Activated T-helper 17 cell treated with anti-CD3 and anti-CD28 coated beads, Interleukin-2, amount 50 U/mL, for 72 hours (primary cell): ENCODE data around the gene LY6G6F. TPM values are rescaled to one million over a fixed set of nuclear protein-coding genes. Genes with fewer than 3 reads are reported as not detected.
A peak's percentile ranks its signal among the peaks of the same experiment; 100 is the strongest.

Experiments used
- ATAC-seq: fragments of 150-1000 bp; cut with Tn5 transposase; replicated peaks from 2 replicates; pipeline ENCODE4 v1.10.0; 2021; ENCODE audit warnings: mild to moderate bottlenecking, moderate library complexity
- H3K27ac Mint-ChIP-seq: one replicate; pipeline ENCODE4 v1.8.0; 2022; ENCODE audit warnings: mixed read lengths
- H3K27me3 Mint-ChIP-seq: one replicate; pipeline ENCODE4 v1.8.0; 2022; ENCODE audit warnings: mixed read lengths
- H3K36me3 Mint-ChIP-seq: one replicate; pipeline ENCODE4 v1.8.0; 2022; ENCODE audit warnings: low read depth, mild to moderate bottlenecking, mixed read lengths
- H3K4me1 Mint-ChIP-seq: one replicate; pipeline ENCODE4 v1.8.0; 2022; ENCODE audit warnings: mixed read lengths
- H3K4me3 Mint-ChIP-seq: one replicate; pipeline ENCODE4 v1.8.0; 2022; ENCODE audit warnings: mild to moderate bottlenecking, mixed read lengths
- H3K9me3 Mint-ChIP-seq: one replicate; pipeline ENCODE4 v1.8.0; 2022; ENCODE audit warnings: mixed read lengths
- total RNA-seq, 2 donors: library from RNA; stranded (reverse); gene quantifications; one replicate each; pipeline ENCODE4 v1.2.3, GENCODE V29; 2022

Gene LY6G6F
- total RNA-seq, 2 donors from 2014 or later = not detected

GRCh38 chr6:31665501-31666336, 40.9 kb upstream of the LY6G6F start, which contains the start of gene CSNK2B:
CSNK2B (plus strand) TSS chr6:31666080; CDS start chr6:31666832, 752 bp downstream.
- H3K27me3 Mint-ChIP-seq = no peaks in the 10 kb centered on the region
- H3K36me3 Mint-ChIP-seq = peaks cover 96% of the 10 kb centered on the region
- H3K9me3 Mint-ChIP-seq = no peaks in the 10 kb centered on the region
- H3K27ac Mint-ChIP-seq = peak within 1 kb of the TSS; percentile 97
- H3K4me3 Mint-ChIP-seq = peak within 1 kb of the TSS; percentile 96
- peaks cover 23% of the 10 kb centered on the region for H3K4me1 Mint-ChIP-seq
- ATAC-seq = peak; percentile 93

GRCh38 chr6:31666337-31666965, 40.2 kb upstream of the LY6G6F start:
- ATAC-seq = no peak
- no peaks in the 10 kb centered on the region for H3K9me3 Mint-ChIP-seq
- peaks cover 23% of the 10 kb centered on the region for H3K4me1 Mint-ChIP-seq
- H3K27me3 Mint-ChIP-seq = no peaks in the 10 kb centered on the region
- peak overlapping the region; percentile 97 for H3K27ac Mint-ChIP-seq
- H3K4me3 Mint-ChIP-seq = peak overlapping the region; percentile 96
- peaks cover 96% of the 10 kb centered on the region for H3K36me3 Mint-ChIP-seq

GRCh38 chr6:31669676-31670075, 37.0 kb upstream of the LY6G6F start, which contains the start of gene LY6G5B:
LY6G5B (plus strand) TSS chr6:31669976; CDS start chr6:31670951, 975 bp downstream.
- no peak for ATAC-seq
- Mint-ChIP-seq H3K9me3 (no peaks in the 10 kb centered on the region), H3K36me3 (peaks cover 92% of the 10 kb centered on the region), H3K4me1 (peaks cover 11% of the 10 kb centered on the region), H3K27ac (peak within 1 kb of the TSS; percentile 59), H3K27me3 (no peaks in the 10 kb centered on the region), H3K4me3 (no peak within 1 kb of the TSS)

GRCh38 chr6:31676322-31676903, 30.3 kb upstream of the LY6G6F start:
- Mint-ChIP-seq H3K4me1 (peaks cover 15% of the 10 kb centered on the region), H3K4me3 (no peak overlapping the region), H3K27ac (peak overlapping the region; percentile 34), H3K9me3 (no peaks in the 10 kb centered on the region), H3K27me3 (no peaks in the 10 kb centered on the region), H3K36me3 (peaks cover 33% of the 10 kb centered on the region)
- no peak for ATAC-seq

- Mint-ChIP-seq H3K4me1 (peaks cover 15% of the 10 kb centered on the region), H3K9me3 (no peaks in the 10 kb centered on the region), H3K27ac (peak overlapping the region; percentile 34), H3K27me3 (no peaks in the 10 kb centered on the region), H3K4me3 (no peak overlapping the region), H3K36me3 (peaks cover 28% of the 10 kb centered on the region)
- ATAC-seq = no peak
Measured at GRCh38 chr6:31676904-31677303, 29.8 kb upstream of the LY6G6F start.

GRCh38 chr6:31677955-31678354, 28.7 kb upstream of the LY6G6F start:
- peaks cover 17% of the 10 kb centered on the region for H3K36me3 Mint-ChIP-seq
- peaks cover 15% of the 10 kb centered on the region for H3K4me1 Mint-ChIP-seq

GRCh38 chr6:31680226-31681134, 26.2 kb upstream of the LY6G6F start, which contains the start of gene LY6G5C:
LY6G5C (minus strand) TSS chr6:31681067; CDS start chr6:31680373, 694 bp downstream.
- H3K27ac Mint-ChIP-seq = peak within 1 kb of the TSS; percentile 87
- H3K9me3 Mint-ChIP-seq = no peaks in the 10 kb centered on the region
- no peaks in the 10 kb centered on the region for H3K27me3 Mint-ChIP-seq
- H3K36me3 Mint-ChIP-seq = peaks cover 7% of the 10 kb centered on the region
- H3K4me3 Mint-ChIP-seq = peak within 1 kb of the TSS; percentile 88
- peak; percentile 86 for ATAC-seq
- H3K4me1 Mint-ChIP-seq = peaks cover 15% of the 10 kb centered on the region

More at GRCh38 chr6:31677955-31678354, 28.7 kb upstream of the LY6G6F start:
- peak overlapping the region; percentile 16 for H3K27ac Mint-ChIP-seq
- H3K4me3 Mint-ChIP-seq = no peak overlapping the region
- no peaks in the 10 kb centered on the region for H3K9me3 Mint-ChIP-seq
- H3K27me3 Mint-ChIP-seq = no peaks in the 10 kb centered on the region
- ATAC-seq = no peak

GRCh38 chr6:31681135-31681671, 25.5 kb upstream of the LY6G6F start:
- Mint-ChIP-seq H3K9me3 (no peaks in the 10 kb centered on the region), H3K4me3 (peak overlapping the region; percentile 88), H3K27ac (peak overlapping the region; percentile 87), H3K27me3 (no peaks in the 10 kb centered on the region), H3K36me3 (peaks cover 15% of the 10 kb centered on the region), H3K4me1 (peaks cover 15% of the 10 kb centered on the region)
- ATAC-seq = peak; percentile 74

GRCh38 chr6:31683591-31683990, 23.1 kb upstream of the LY6G6F start:
- no peak for ATAC-seq
- Mint-ChIP-seq H3K4me3 (no peak overlapping the region), H3K27me3 (no peaks in the 10 kb centered on the region), H3K27ac (no peak overlapping the region), H3K36me3 (peaks cover 35% of the 10 kb centered on the region), H3K9me3 (no peaks in the 10 kb centered on the region), H3K4me1 (peaks cover 9% of the 10 kb centered on the region)

GRCh38 chr6:31686483-31686882, 20.2 kb upstream of the LY6G6F start:
- Mint-ChIP-seq H3K27me3 (no peaks in the 10 kb centered on the region), H3K27ac (no peak overlapping the region), H3K4me1 (no peaks in the 10 kb centered on the region), H3K4me3 (no peak overlapping the region), H3K36me3 (peaks cover 63% of the 10 kb centered on the region), H3K9me3 (no peaks in the 10 kb centered on the region)
- ATAC-seq = no peak

GRCh38 chr6:31687321-31687720, 19.3 kb upstream of the LY6G6F start:
- no peaks in the 10 kb centered on the region for H3K27me3 Mint-ChIP-seq
- H3K36me3 Mint-ChIP-seq = peaks cover 68% of the 10 kb centered on the region

GRCh38 chr6:31687860-31688693, 18.6 kb upstream of the LY6G6F start:
- H3K36me3 Mint-ChIP-seq = peaks cover 76% of the 10 kb centered on the region
- H3K9me3 Mint-ChIP-seq = no peaks in the 10 kb centered on the region
- H3K27ac Mint-ChIP-seq = peak overlapping the region; percentile 44
- H3K4me1 Mint-ChIP-seq = no peaks in the 10 kb centered on the region
- no peaks in the 10 kb centered on the region for H3K27me3 Mint-ChIP-seq
- no peak overlapping the region for H3K4me3 Mint-ChIP-seq
- no peak for ATAC-seq

More at GRCh38 chr6:31687321-31687720, 19.3 kb upstream of the LY6G6F start:
- no peak for ATAC-seq
- Mint-ChIP-seq H3K4me1 (no peaks in the 10 kb centered on the region), H3K9me3 (no peaks in the 10 kb centered on the region), H3K27ac (peak overlapping the region; percentile 44), H3K4me3 (no peak overlapping the region)
